NCI-H187 (cell line): ENCODE data around the gene PTPRH.

Experiments
- DNase-seq, 2 experiments: peaks; one replicate each; lab custom pipeline; 2025; lab: John Stamatoyannopoulos, UW

Gene PTPRH

GRCh38 chr19:55208880-55209692 is at the start of gene PTPRH:
Gene PTPRH, minus strand, starts transcription at chr19:55209501. Its CDS starts 68 bp downstream, at chr19:55209433.
- no peak for DNase-seq

- no peak for DNase-seq
Measured at GRCh38 chr19:55258476-55258827, 49.2 kb upstream of the PTPRH start.

- DNase-seq, result no peak
Measured at GRCh38 chr19:55257461-55258420, 48.4 kb upstream of the PTPRH start.

GRCh38 chr19:55256562-55257460 is 47.5 kb upstream of the PTPRH start:
- no peak for DNase-seq

GRCh38 chr19:55255618-55256423 is 46.5 kb upstream of the PTPRH start:
- DNase-seq, result no peak

GRCh38 chr19:55254625-55254977 is 45.3 kb upstream of the PTPRH start:
- no peak for DNase-seq

GRCh38 chr19:55253842-55254624 is 44.7 kb upstream of the PTPRH start:
- DNase-seq, result peak in 1 of 2 experiments; percentile 10

GRCh38 chr19:55252760-55253663 is 43.7 kb upstream of the PTPRH start:
- no peak for DNase-seq

- no peak for DNase-seq
Measured at GRCh38 chr19:55251341-55252081, 42.2 kb upstream of the PTPRH start.

GRCh38 chr19:55250262-55251036 is 41.1 kb upstream of the PTPRH start:
- no peak for DNase-seq

GRCh38 chr19:55249841-55250240 is 40.5 kb upstream of the PTPRH start:
- no peak for DNase-seq

GRCh38 chr19:55248704-55249103 is 39.4 kb upstream of the PTPRH start:
- no peak for DNase-seq

- DNase-seq, result no peak
Measured at GRCh38 chr19:55248166-55248675, 38.9 kb upstream of the PTPRH start.

- DNase-seq, result no peak
Measured at GRCh38 chr19:55247621-55248099, 38.4 kb upstream of the PTPRH start.

GRCh38 chr19:55246462-55247451 is 37.5 kb upstream of the PTPRH start:
- no peak for DNase-seq
